ENCODE measurements around the gene CH25H.

- TF ChIP-seq, protein P1, sequence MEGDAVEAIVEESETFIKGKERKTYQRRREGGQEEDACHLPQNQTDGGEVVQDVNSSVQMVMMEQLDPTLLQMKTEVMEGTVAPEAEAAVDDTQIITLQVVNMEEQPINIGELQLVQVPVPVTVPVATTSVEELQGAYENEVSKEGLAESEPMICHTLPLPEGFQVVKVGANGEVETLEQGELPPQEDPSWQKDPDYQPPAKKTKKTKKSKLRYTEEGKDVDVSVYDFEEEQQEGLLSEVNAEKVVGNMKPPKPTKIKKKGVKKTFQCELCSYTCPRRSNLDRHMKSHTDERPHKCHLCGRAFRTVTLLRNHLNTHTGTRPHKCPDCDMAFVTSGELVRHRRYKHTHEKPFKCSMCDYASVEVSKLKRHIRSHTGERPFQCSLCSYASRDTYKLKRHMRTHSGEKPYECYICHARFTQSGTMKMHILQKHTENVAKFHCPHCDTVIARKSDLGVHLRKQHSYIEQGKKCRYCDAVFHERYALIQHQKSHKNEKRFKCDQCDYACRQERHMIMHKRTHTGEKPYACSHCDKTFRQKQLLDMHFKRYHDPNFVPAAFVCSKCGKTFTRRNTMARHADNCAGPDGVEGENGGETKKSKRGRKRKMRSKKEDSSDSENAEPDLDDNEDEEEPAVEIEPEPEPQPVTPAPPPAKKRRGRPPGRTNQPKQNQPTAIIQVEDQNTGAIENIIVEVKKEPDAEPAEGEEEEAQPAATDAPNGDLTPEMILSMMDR (IDR thresholded peaks at IDR 0.05) = no peak
- TF ChIP-seq POLR2A (IDR thresholded peaks at IDR 0.05) = no peak
These were observed 32.0 kb upstream of the CH25H start for GRCh38 chr10:89238956-89239644.
